PFSK-1 (cell line): ENCODE measurements around the gene NR3C1. TPM values are rescaled to one million over a fixed set of nuclear protein-coding genes. Genes with fewer than 3 reads are reported as not detected.
A peak's percentile ranks its signal among the peaks of the same experiment; 100 is the strongest.

Source experiments
- FOXP2 ChIP-seq: optimal IDR thresholded peaks from 2 replicates; pipeline ENCODE3; 2011; ENCODE audit warnings: borderline replicate concordance, control low read depth, inconsistent platforms; ENCODE audit not compliant: insufficient read depth; ENCODE audit errors: extremely low read length, extremely low read depth
- POLR2AphosphoS5 ChIP-seq: IDR thresholded peaks from 2 replicates; pipeline ENCODE4 v1.6.1; 2012; ENCODE audit warnings: low read depth, mild to moderate bottlenecking, control low read depth, low read length, moderate library complexity
- REST ChIP-seq, 2 experiments: IDR thresholded peaks; 2 replicates each; pipeline versions ENCODE4 v1.6.1 to v1.8.0; 2011 to 2012; ENCODE audit warnings: low read depth in 2 of 2, low read length in 2 of 2, control low read depth in 1 of 2, inconsistent platforms in 1 of 2, mild to moderate bottlenecking in 1 of 2, moderate library complexity in 1 of 2; ENCODE audit not compliant: insufficient read depth in 1 of 2
- SIN3A ChIP-seq: IDR thresholded peaks from 2 replicates; pipeline ENCODE4 v1.6.1; 2012; ENCODE audit warnings: mild to moderate bottlenecking, low read length, moderate library complexity, borderline replicate concordance; ENCODE audit not compliant: insufficient read depth
- TAF1 ChIP-seq: IDR thresholded peaks from 2 replicates; pipeline ENCODE4 v1.6.1; 2012; ENCODE audit warnings: low read length, control low read depth, borderline replicate concordance; ENCODE audit not compliant: insufficient read depth
- polyA plus RNA-seq: library from polyadenylated mRNA; unstranded; fragments of >200 nt; gene quantifications from one replicate; pipeline ENCODE4 v1.2.1, GENCODE V29; 2012; ENCODE audit warnings: low read depth, missing spikeins; ENCODE audit not compliant: insufficient read length

NR3C1 gene
- 20.4 TPM for polyA plus RNA-seq

GRCh38 chr5:143403593-143404415, at the start of gene NR3C1:
NR3C1 (minus strand) TSS chr5:143403686; CDS start chr5:143400839, 2,847 bp downstream.
- TF ChIP-seq SIN3A: no peak
- peak; percentile 57 for TF ChIP-seq FOXP2

GRCh38 chr5:143449772-143450171, 46.3 kb upstream of the NR3C1 start:
- TF ChIP-seq TAF1 (no peak), POLR2AphosphoS5 (no peak), SIN3A (no peak), FOXP2 (no peak), REST (IDR thresholded peaks at IDR 0.05; ENCODE audit: insufficient read depth in 1 of 2, low read depth in 2 of 2, low read length in 2 of 2) (no peak)

GRCh38 chr5:143448518-143448917, 45.0 kb upstream of the NR3C1 start:
- TF ChIP-seq POLR2AphosphoS5: no peak
- no peak for TF ChIP-seq TAF1
- no peak for TF ChIP-seq FOXP2
- no peak for TF ChIP-seq REST (IDR thresholded peaks at IDR 0.05; ENCODE audit: insufficient read depth in 1 of 2, low read depth in 2 of 2, low read length in 2 of 2)
- TF ChIP-seq SIN3A: no peak

GRCh38 chr5:143447983-143448382, 44.5 kb upstream of the NR3C1 start:
- no peak for TF ChIP-seq REST (IDR thresholded peaks at IDR 0.05; ENCODE audit: insufficient read depth in 1 of 2, low read depth in 2 of 2, low read length in 2 of 2)
- no peak for TF ChIP-seq FOXP2
- no peak for TF ChIP-seq SIN3A
- TF ChIP-seq TAF1: no peak
- TF ChIP-seq POLR2AphosphoS5: no peak

GRCh38 chr5:143446535-143447226, 43.2 kb upstream of the NR3C1 start:
- TF ChIP-seq REST (IDR thresholded peaks at IDR 0.05; ENCODE audit: insufficient read depth in 1 of 2, low read depth in 2 of 2, low read length in 2 of 2) (no peak), SIN3A (no peak)
